PC-3 (cell line): ENCODE measurements around the gene PPOX. TPM values are rescaled to one million over a fixed set of nuclear protein-coding genes. Genes with fewer than 3 reads are reported as not detected.
A peak's percentile ranks its signal among the peaks of the same experiment; 100 is the strongest.

Experiments
- ATAC-seq: fragments of 200-7000 bp; cut with Tn5 transposase; 2 replicates; pipeline ENCODE4 v1.9.1; 2020; ENCODE audit warnings: mild to moderate bottlenecking, moderate library complexity
- BruUV-seq: library from RNA; stranded (reverse); fragments of 400-500 nt; replicated peaks from 2 replicates; lab custom pipeline; 2021; lab: Mats Ljungman, UMichigan
- CTCF ChIA-PET: fragments of 300-600 bp; sonication (Branson Sonifier 250); formaldehyde crosslinking; loops from one replicate; lab custom pipeline; 2022; ENCODE audit warnings: antibody characterized with exemption; lab: Charles Lee
- POLR2A ChIA-PET: fragments of 300-600 bp; sonication (Branson Sonifier 250); formaldehyde crosslinking; loops from one replicate; lab custom pipeline; 2022; ENCODE audit warnings: antibody characterized with exemption; ENCODE audit not compliant: unreplicated experiment; lab: Charles Lee
- DNase-seq: peaks from one replicate; pipeline ENCODE4 v3.0.0-alpha.2; 2015
- H2AFZ ChIP-seq: fragments of 300-600 bp; sonication (generic); 2 replicates; pipeline ENCODE4 v1.6.0; 2016; ENCODE audit warnings: antibody characterized with exemption, low read length
- H3F3A ChIP-seq: fragments of 300-600 bp; sonication (generic); one replicate; pipeline ENCODE4 v1.6.0; 2017; ENCODE audit warnings: antibody characterized with exemption, low read length, control low read depth, mild to moderate bottlenecking; ENCODE audit not compliant: unreplicated experiment
- H3K27ac ChIP-seq: fragments of 300-600 bp; sonication (generic); 2 replicates; pipeline ENCODE4 v1.5.1; 2016; ENCODE audit warnings: mild to moderate bottlenecking, low read length
- H3K27me3 ChIP-seq: fragments of 300-600 bp; sonication (generic); 2 replicates; pipeline ENCODE4 v1.6.1; 2016; ENCODE audit warnings: low read length, mixed read lengths
- H3K36me3 ChIP-seq: fragments of 300-600 bp; sonication (generic); 2 replicates; pipeline ENCODE4 v1.6.1; 2016; ENCODE audit warnings: low read depth, mixed run types, low read length, mixed read lengths
- H3K4me1 ChIP-seq: fragments of 300-600 bp; sonication (generic); 2 replicates; pipeline ENCODE4 v1.5.1; 2016; ENCODE audit warnings: low read length; ENCODE audit not compliant: insufficient read depth
- H3K4me2 ChIP-seq: fragments of 300-600 bp; sonication (generic); 2 replicates; pipeline ENCODE4 v1.6.0; 2016; ENCODE audit warnings: low read length
- H3K4me3 ChIP-seq: fragments of 300-600 bp; sonication (generic); 2 replicates; pipeline ENCODE4 v1.5.1; 2016; ENCODE audit warnings: mild to moderate bottlenecking, low read length, mixed read lengths
- H3K79me2 ChIP-seq: fragments of 300-600 bp; sonication (generic); 2 replicates; pipeline ENCODE4 v1.6.1; 2017; ENCODE audit warnings: low read length, mixed read lengths
- H3K9ac ChIP-seq: fragments of 300-600 bp; sonication (generic); 2 replicates; pipeline ENCODE4 v1.6.0; 2016; ENCODE audit warnings: mild to moderate bottlenecking, low read length
- H3K9me2 ChIP-seq: fragments of 300-600 bp; sonication (generic); replicated peaks from 2 replicates; pipeline ENCODE4 v1.6.1; 2016; ENCODE audit warnings: mixed run types, low read length, mixed read lengths
- H3K9me3 ChIP-seq: fragments of 300-600 bp; sonication (generic); 2 replicates; pipeline ENCODE4 v1.6.1; 2016; ENCODE audit warnings: low read length, mixed read lengths
- H4K20me1 ChIP-seq: fragments of 300-600 bp; sonication (generic); 2 replicates; pipeline ENCODE4 v1.6.1; 2016; ENCODE audit warnings: low read length, mixed read lengths
- CTCF ChIP-seq: fragments of 300-600 bp; sonication (generic); conservative IDR thresholded peaks from 2 replicates; pipeline ENCODE4 v1.5.1; 2017; ENCODE audit warnings: antibody characterized with exemption, low read depth, mild to moderate bottlenecking, low read length
- EZH2 ChIP-seq: fragments of 300-600 bp; sonication (generic); IDR thresholded peaks from one replicate; pipeline ENCODE4 v1.6.1; 2017; ENCODE audit warnings: antibody characterized with exemption, mild to moderate bottlenecking, low read length; ENCODE audit not compliant: unreplicated experiment
- EZH2phosphoT487 ChIP-seq: fragments of 300-600 bp; sonication (generic); IDR thresholded peaks from 2 replicates; pipeline ENCODE4 v1.6.1; 2018; ENCODE audit warnings: mild to moderate bottlenecking, antibody characterized with exemption, low read length, borderline replicate concordance
- intact Hi-C: fragments of 100-400 bp; cut with micrococcal nuclease; formaldehyde crosslinking; loops from 2 replicates; pipeline ENCODE4 v1.9.0; 2023
- total RNA-seq: library from RNA; depleted of rRNA; stranded (reverse); fragments of >200 nt; gene quantifications from 2 replicates; pipeline ENCODE4 v1.2.3, GENCODE V29; 2014

Gene PPOX
- total RNA-seq, 1 experiment from 2014 or later = 22.9 TPM

- TF ChIP-seq CTCF = peak; percentile 64
- TF ChIP-seq EZH2phosphoT487 = no peak
- no peak for TF ChIP-seq EZH2
These were observed 5.0 kb downstream of the PPOX start for GRCh38 chr1:161171191-161171590.

DNA sequence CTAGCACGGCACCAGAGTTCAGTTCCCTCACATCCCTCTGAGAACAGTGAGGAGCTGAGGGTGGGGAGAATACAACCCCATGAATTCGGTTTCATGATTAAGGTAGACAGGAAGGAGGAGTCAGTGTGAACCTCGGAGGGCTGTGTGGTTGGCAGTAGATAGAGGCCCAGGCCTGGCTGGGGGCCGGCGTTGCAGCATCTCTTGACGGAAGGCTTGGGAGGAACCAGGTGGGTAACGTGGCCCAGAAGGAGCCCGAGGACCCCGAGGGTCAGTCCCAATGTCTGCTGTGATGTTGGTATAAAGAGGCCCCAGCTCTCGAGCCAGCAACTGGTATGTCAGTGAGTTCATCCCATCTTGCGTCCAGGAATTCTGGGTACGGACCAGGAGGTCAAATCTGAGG is 5.5 kb downstream of the PPOX start:
- H3F3A ChIP-seq = no peaks in the 10 kb centered on the region
- no peak overlapping the region for H3K4me2 ChIP-seq
- H2AFZ ChIP-seq = no peak overlapping the region
- peaks cover 13% of the 10 kb centered on the region for H3K79me2 ChIP-seq
- no peak for TF ChIP-seq EZH2phosphoT487
- no peak for TF ChIP-seq EZH2
- TF ChIP-seq CTCF = no peak
- H3K4me1 ChIP-seq = peaks cover 16% of the 10 kb centered on the region; the same call in 1 of the 2 replicates
- no peaks in the 10 kb centered on the region for H3K27me3 ChIP-seq
- CTCF ChIA-PET = no interaction called here
- DNase-seq = no peak
- no peak overlapping the region for H3K9ac ChIP-seq
- no peaks in the 10 kb centered on the region for H3K9me3 ChIP-seq
- no peak overlapping the region for H3K4me3 ChIP-seq
- H3K36me3 ChIP-seq = peaks cover 47% of the 10 kb centered on the region; the same call in 1 of the 2 replicates
- BruUV-seq = no TSS peak
- intact Hi-C loops = no loop called here
- POLR2A ChIA-PET = no interaction called here
- no peaks in the 10 kb centered on the region for H4K20me1 ChIP-seq
- no peak overlapping the region for H3K27ac ChIP-seq
- no peaks in the 10 kb centered on the region for H3K9me2 ChIP-seq
- no peak for ATAC-seq

More at GRCh38 chr1:161171191-161171590, 5.0 kb downstream of the PPOX start:
- DNase-seq = no peak
- H3K4me2 ChIP-seq = no peak overlapping the region
- CTCF ChIA-PET = no interaction called here
- no peaks in the 10 kb centered on the region for H4K20me1 ChIP-seq
- peaks cover 8% of the 10 kb centered on the region for H3K79me2 ChIP-seq
- no TSS peak for BruUV-seq
- no peaks in the 10 kb centered on the region for H3F3A ChIP-seq
- intact Hi-C loops = no loop called here
- no peak overlapping the region for H3K4me3 ChIP-seq
- peaks cover 47% of the 10 kb centered on the region; the same call in 1 of the 2 replicates for H3K36me3 ChIP-seq
- H3K4me1 ChIP-seq = peaks cover 12% of the 10 kb centered on the region; the same call in 1 of the 2 replicates
- H3K27ac ChIP-seq = no peak overlapping the region
- ATAC-seq = no peak
- no peak overlapping the region for H3K9ac ChIP-seq
- no peaks in the 10 kb centered on the region for H3K9me3 ChIP-seq
- no peak overlapping the region for H2AFZ ChIP-seq
- no peaks in the 10 kb centered on the region for H3K27me3 ChIP-seq
- H3K9me2 ChIP-seq = no peaks in the 10 kb centered on the region
- POLR2A ChIA-PET = no interaction called here

DNA sequence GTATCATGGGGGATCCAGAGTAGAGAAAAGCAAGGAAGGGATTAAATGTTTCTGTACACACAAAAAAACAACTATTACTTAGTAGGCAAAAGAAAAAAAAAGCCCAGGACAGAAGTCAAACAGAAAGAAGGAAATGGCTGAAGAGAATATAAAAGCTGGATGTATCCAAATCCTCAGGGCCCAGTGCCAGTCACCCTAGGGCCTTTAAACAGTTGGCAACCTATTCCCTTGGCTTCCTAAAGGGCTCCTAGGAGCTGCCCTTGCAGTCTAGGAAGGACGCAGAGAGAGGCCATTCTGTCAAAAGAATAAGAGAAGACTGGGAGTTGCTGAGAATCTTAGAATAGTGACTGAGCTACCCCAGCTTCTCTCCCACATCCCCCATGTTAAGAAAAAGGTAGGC is 6.1 kb downstream of the PPOX start:
- H3K9ac ChIP-seq = no peak overlapping the region
- CTCF ChIA-PET = no interaction called here

More for the DNA sequence above, 6.1 kb downstream of the PPOX start:
- H3F3A ChIP-seq = no peaks in the 10 kb centered on the region
- BruUV-seq = no TSS peak
- no peak for ATAC-seq
- H3K27me3 ChIP-seq = no peaks in the 10 kb centered on the region
- no peak overlapping the region for H3K4me3 ChIP-seq
- POLR2A ChIA-PET = interaction anchor here (0.9 kb wide), 1 partner anchor 10 kb away, joined by 12 read pairs; no protein-coding TSS in a partner anchor
- no peaks in the 10 kb centered on the region for H4K20me1 ChIP-seq
- H3K27ac ChIP-seq = no peak overlapping the region
- peaks cover 19% of the 10 kb centered on the region for H3K79me2 ChIP-seq
- TF ChIP-seq EZH2 = no peak
- TF ChIP-seq CTCF = no peak
- TF ChIP-seq EZH2phosphoT487 = no peak
- intact Hi-C loops = no loop called here
- no peaks in the 10 kb centered on the region for H3K9me3 ChIP-seq
- H3K36me3 ChIP-seq = peaks cover 47% of the 10 kb centered on the region; the same call in 1 of the 2 replicates
- H2AFZ ChIP-seq = no peak overlapping the region
- peaks cover 11% of the 10 kb centered on the region; the same call in 1 of the 2 replicates for H3K4me1 ChIP-seq
- H3K4me2 ChIP-seq = no peak overlapping the region
- H3K9me2 ChIP-seq = no peaks in the 10 kb centered on the region
- DNase-seq = no peak
